Measurements from ENCODE around the gene B3GLCT.

- no peak for TF ChIP-seq CTCF (IDR thresholded peaks at IDR 0.05; ENCODE audit: insufficient read depth, low read length)
- TF ChIP-seq POLR2AphosphoS5 (IDR thresholded peaks at IDR 0.05; ENCODE audit: low read depth) = no peak
- no peak for TF ChIP-seq REST (IDR thresholded peaks at IDR 0.05; ENCODE audit: insufficient replicate concordance, low read depth)
- no peak for TF ChIP-seq GABPA (IDR thresholded peaks at IDR 0.05; ENCODE audit: low read depth)
These were observed 25.8 kb upstream of the B3GLCT start for GRCh38 chr13:31174018-31174417.
